NCI-H1048 (cell line): ENCODE data around the gene PSD2.

Experiments used
- DNase-seq: peaks from one replicate; lab custom pipeline; 2025; lab: John Stamatoyannopoulos, UW

The PSD2 gene

GRCh38 chr5:139856714-139857113 is 61.1 kb downstream of the PSD2 start:
- DNase-seq: no peak

- no peak for DNase-seq
Measured at GRCh38 chr5:139859013-139859412, 63.4 kb downstream of the PSD2 start.

GRCh38 chr5:139861021-139861888 is 65.6 kb downstream of the PSD2 start:
- DNase-seq: no peak

GRCh38 chr5:139861889-139862207 is 66.2 kb downstream of the PSD2 start:
- DNase-seq: no peak

GRCh38 chr5:139862313-139862712 is 66.7 kb downstream of the PSD2 start:
- no peak for DNase-seq

- DNase-seq: no peak
Measured at GRCh38 chr5:139862803-139863202, 67.2 kb downstream of the PSD2 start.

- no peak for DNase-seq
Measured at GRCh38 chr5:139863361-139863760, 67.8 kb downstream of the PSD2 start.

GRCh38 chr5:139863855-139864558 is 68.4 kb downstream of the PSD2 start:
- DNase-seq: no peak

GRCh38 chr5:139864716-139865483 is 69.3 kb downstream of the PSD2 start:
- no peak for DNase-seq

- DNase-seq: no peak
Measured at GRCh38 chr5:139867109-139867508, 71.5 kb downstream of the PSD2 start.

- no peak for DNase-seq
Measured at GRCh38 chr5:139867581-139867980, 72.0 kb downstream of the PSD2 start.

- no peak for DNase-seq
Measured at GRCh38 chr5:139869042-139869790, 73.6 kb downstream of the PSD2 start.

- DNase-seq: no peak
Measured at GRCh38 chr5:139870677-139871076, 75.1 kb downstream of the PSD2 start.

- no peak for DNase-seq
Measured at GRCh38 chr5:139871614-139872013, 76.0 kb downstream of the PSD2 start.

GRCh38 chr5:139872052-139872766 is 76.6 kb downstream of the PSD2 start:
- no peak for DNase-seq

- no peak for DNase-seq
Measured at GRCh38 chr5:139872851-139873794, 77.5 kb downstream of the PSD2 start.

- DNase-seq: no peak
Measured at GRCh38 chr5:139875957-139876356, 80.3 kb downstream of the PSD2 start.

GRCh38 chr5:139877129-139877597 is 81.6 kb downstream of the PSD2 start:
- DNase-seq: no peak

- no peak for DNase-seq
Measured at GRCh38 chr5:139878093-139878492, 82.5 kb downstream of the PSD2 start.
